HG02973 (cell line): Measurements from ENCODE around the gene LAD1.

Experiments
- ATAC-seq: cut with Tn5 transposase; IDR thresholded peaks from one replicate; pipeline ENCODE4 v1.9.1; 2021; ENCODE audit warnings: moderate library complexity; ENCODE audit not compliant: unreplicated experiment

The LAD1 gene

DNA sequence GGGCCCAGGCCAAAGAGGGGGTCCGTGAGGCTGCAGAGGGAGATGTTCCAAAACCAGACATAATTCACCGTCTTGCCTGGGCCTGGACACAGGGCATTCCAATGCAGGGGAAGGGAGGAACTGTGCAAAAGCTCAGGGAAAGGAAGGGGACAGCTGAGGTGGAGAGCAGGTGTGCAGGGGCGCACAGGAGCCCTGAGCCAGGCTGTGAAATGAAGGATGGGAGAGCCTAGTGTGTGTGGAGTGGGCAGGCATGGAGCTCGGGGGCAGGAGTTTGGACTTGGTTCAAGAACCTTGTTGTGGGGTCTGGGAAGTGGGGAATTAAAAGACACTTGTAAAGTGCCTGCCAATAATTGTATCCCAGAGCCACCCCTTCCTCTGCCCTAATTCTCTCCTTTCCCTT is 20.1 kb upstream of the LAD1 start:
- no peak for ATAC-seq

DNA sequence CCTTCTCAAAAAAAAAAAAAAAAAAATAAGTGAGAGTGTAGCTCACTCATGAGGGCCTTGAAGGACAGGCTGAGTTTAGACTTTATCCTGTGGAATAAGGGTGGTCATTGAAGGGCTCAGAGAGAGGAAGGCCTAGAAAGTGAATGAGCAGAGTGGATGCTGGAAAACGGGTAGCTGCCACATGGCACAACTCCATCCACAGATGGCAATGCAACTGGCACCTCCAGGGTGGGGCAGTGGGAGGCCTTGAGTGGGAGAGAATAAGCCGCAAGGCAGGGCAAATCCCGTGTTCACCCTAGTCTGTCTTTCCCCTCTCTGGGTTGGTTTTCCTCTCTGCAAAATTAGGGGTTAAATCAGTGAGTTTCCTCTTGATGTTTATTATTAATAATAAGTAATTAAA is 19.3 kb upstream of the LAD1 start:
- ATAC-seq: no peak

GRCh38 chr1:201414051-201414738 is 15.1 kb upstream of the LAD1 start:
- ATAC-seq: no peak

- no peak for ATAC-seq
These were observed 12.2 kb upstream of the LAD1 start for GRCh38 chr1:201411292-201411691.

DNA sequence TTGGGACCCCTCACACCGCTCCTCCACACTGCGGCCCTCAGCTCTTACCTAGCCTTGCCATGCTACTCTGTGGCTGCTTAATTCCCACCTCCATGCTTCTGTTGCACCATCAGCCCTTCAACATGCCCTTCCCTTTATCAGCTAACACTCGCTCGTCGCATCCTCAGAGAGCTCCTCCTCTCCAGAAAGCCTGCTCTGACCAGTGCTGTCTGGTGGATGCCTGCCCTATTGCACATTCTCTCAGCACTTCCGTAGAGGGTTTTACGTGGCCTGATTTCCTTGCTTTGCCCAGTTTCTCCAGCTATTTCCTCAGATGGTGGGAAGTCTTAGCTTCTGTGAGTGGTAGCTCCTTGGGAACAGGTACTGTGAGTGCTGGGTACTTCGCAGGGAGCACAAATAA is 10.3 kb upstream of the LAD1 start:
- ATAC-seq: no peak

DNA sequence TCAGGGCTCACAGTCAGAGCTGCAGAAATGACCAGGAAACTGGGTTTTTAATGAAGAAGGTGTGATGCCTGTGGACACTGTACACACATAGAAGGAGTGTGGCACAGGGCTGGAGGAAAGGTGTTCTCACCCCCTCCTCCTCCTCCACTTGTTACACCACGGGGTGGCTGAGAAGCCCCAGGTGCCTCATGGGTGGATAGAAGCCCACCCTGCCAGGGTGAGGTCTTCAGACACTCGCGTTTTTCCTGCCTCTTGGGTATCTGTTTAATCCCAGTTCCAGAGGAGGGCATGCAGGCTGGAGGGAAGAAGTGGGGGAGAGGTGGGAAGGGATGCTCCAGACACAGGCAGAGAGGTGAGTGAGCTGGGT is 9.7 kb upstream of the LAD1 start:
- no peak for ATAC-seq

DNA sequence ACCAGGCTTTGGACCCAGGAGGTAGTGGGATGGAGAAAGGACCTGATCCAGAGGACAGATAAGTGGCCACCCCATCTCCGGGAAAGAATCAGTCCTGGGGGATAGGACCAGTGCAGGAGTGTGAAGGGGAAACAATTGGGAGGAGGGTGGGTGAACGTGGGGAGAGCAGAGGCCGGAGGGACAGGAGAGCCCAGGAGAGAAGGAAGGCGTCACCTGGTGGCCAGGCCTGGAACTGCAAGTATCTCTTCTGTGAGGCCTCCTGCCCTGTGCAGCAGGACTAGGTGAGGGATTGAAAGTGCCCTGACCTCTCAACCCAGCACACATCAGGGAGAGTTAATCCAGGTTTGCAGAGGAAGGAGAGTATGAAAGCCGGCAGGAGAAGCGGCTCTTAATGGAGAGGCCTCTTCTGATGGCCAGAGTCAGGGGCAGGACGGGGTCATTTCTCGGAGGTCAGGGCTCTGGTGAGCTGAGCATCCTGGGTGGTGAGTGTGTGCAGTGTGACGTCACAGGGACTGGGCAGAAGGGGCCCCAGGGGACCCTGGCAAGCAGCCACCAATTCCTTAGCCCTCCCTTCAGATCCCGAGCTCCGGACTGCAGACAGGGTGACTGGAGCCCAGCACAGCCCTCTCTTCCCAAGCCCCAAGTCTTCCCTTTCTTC is 9.2 kb upstream of the LAD1 start:
- ATAC-seq: no peak

DNA sequence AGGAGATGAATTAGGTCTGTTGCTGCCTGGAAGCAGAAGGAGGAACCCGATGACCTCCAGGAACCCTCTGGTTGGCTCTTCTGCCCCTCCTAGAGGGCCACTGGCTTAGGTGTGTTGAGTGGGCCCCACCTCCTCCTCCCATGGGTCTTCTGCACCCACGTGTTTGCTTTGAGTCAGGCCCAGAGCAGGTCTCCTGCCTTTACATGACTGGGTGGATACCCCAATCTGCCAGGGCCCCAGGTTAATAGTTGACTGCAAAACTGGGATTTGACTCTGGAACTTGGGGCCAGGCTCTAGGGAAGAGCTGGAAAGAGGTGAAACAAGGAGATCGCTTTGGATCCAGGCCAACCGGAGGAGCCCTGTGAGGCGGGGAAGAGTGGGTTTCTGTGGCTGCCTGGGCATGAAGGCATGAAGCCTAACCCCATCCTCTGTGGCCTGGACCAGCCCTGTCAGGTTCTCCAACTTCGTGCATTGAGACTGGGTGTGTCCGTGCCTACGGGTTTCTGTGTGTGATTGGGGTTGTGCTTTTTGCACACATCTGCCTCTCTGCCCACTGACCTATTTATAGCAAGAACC is 7.8 kb upstream of the LAD1 start:
- ATAC-seq: no peak

DNA sequence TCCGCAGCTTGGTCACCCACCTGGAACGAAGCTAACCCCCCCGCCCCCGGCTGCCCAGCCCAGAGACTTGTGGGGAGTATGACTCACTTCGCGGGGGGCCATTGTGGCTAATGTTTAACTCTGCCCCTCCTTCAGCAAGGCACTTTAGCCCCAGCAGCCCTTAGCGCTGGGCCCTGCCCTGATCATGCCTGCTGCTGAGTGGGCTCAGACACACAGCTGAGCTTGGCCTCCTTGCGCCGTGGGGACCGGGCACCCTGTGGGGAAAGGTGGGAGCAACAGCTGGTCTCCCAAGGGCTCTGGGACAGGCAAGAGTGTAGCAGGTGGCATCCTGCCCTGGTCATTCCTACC is 6.3 kb upstream of the LAD1 start:
- ATAC-seq: no peak

GRCh38 chr1:201404722-201405483 is 5.8 kb upstream of the LAD1 start:
- no peak for ATAC-seq

- no peak for ATAC-seq
These were observed 4.9 kb upstream of the LAD1 start for GRCh38 chr1:201404055-201404454.

DNA sequence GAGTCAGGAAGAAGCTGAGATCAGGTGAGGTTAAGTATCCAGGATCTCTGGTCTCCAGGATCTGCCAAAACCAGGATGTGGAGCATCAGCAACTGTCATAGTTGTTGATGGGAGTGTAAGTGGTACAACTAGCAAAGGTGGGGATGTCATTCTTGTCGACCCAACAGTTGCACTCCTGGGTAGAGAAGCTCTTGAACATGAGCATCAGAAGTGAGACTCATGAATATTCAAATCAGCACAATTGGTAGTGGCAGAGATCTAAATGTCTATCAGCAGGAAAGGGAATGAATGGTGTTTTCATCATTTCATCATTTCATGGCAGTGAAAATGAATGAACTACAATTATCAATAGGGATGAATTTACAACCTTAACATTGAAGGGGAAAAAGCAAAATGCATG is 4.2 kb upstream of the LAD1 start:
- ATAC-seq: no peak

DNA sequence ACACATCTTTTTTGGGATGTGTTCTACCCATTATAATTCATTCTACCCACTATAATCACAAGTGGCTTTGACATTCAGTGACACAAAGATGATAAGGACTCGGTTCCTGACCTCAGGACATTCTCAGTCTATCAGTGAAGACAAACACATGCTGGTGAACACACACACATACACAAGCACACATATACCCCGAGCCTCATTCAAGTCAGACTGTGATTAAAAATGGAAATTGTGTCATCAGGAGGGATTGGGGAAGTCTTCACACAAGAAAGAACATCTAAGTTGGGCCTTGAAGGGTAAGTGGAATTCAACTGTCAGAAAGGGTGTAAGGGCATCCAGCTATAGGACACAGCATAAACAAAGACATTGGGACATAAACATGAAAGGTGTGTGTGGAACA is 2.6 kb upstream of the LAD1 start:
- ATAC-seq: no peak

DNA sequence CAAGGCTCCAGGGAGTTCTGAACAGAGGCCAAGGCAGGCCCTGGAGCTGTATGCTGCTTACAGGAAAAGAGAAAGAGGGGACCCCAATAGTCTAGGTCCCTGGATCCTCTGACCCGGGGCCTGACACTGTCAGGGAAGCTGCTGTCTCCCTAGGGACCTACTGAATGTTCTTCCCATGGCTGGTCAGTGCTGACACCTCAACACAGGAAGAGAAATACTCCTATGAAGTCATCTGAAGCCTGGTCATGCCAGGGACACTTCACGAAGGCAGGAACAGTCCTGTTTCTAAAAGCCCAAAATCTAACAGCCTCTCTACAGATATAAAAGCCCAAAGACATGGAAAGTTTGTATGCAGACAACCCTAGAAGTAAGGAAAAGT is 1.7 kb upstream of the LAD1 start:
- ATAC-seq: no peak

DNA sequence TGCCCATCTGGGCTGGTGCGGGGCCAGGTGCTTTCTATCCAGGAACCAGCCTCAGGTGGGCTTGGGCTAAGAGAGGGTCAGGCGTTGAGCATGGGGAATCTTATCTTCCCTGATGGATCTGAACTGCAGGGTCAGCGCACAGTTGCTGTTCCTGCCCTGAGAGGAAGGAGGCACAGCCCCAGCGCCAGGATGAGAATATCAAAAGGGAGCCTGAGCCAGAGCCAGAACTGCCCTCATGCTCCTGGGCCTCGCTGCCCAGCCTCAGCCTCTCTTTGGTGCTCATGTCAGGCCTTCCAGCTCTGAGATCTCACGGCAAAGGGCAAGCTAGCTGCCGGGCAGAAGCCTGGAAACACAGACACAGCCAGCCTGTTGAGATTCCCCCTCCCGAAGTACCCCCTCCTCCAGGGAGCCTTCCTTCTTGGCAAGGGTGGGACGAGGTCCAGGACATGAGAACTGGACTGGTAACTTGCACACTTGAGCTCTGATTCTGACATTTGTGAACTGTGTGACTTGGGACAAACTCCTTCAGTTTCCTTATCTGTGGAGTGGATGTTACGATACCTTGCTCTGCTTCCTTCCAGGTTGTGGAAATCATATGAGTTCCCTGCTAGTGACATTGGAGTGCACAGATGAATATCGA is 1.2 kb upstream of the LAD1 start:
- ATAC-seq: no peak

- no peak for ATAC-seq
These were observed 415 bp upstream of the LAD1 start for GRCh38 chr1:201399352-201400126.

DNA sequence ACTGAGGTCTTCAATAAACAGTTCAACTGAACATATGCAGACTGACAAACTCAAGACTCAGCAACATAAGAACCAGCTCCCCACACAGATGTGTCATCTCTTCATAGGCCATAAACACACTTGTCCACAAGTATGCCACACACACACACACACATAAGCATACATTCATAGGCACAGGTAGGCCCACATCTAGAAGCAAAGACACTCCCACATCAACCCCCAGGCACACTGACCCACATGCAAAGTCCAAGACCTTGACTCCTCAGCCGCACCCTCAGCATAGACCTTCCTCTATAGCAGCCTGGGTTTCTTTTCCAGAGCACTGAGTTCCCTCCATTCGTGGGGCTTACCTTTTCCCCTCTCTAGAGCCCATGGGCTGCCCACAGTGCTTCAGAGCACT is 1.4 kb downstream of the LAD1 start:
- ATAC-seq: no peak

- ATAC-seq: no peak
These were observed 2.2 kb downstream of the LAD1 start for GRCh38 chr1:201396861-201397464.

DNA sequence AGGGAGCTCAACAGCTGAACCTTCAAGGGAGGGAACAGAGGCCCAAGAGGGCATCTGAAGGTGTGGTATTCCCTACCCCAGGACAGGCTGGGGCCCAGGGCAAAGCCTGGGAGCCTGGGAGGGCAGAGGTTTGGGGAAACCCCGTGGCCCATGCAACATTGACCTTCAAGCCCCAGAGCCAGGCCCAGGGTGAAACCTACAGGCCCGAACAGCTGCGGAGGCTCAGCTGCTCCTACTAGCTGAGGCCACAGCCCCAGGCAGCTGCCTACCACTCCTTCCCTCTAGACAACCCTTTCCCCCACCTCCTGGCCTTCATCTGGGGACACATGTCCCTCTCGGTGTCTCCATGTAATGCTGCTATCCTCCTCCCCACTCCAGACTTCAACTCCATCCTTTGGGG is 3.2 kb downstream of the LAD1 start:
- no peak for ATAC-seq

DNA sequence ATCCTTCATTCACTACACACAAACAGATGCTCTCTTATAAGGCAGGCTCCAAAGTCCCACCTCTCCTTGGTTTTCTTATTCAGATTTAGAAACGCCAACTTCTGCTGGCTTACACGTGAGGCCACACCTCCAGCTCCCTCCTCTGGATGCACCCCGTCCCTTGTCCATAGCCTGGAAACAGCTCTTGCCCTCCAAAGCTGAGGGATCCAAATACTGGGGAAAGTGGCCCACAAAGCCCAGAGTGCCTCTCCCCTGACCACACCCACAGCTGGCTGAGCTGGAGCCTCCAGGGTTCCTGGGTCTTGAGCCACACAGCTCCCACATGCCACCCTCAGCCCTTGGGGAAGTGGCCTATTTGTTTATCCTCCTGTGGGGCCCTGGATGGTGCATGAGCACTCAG is 4.5 kb downstream of the LAD1 start:
- no peak for ATAC-seq
